Cortex of kidney (tissue), 1 donor: ENCODE data around the gene CNTNAP2.

Experiments used
- DNase-seq: peaks from one replicate; lab custom pipeline; 2025; lab: John Stamatoyannopoulos, UW

The CNTNAP2 gene

GRCh38 chr7:146773506-146773905, 656.9 kb downstream of the CNTNAP2 start:
- no peak for DNase-seq

GRCh38 chr7:146781352-146782116, 664.9 kb downstream of the CNTNAP2 start:
- DNase-seq = no peak

GRCh38 chr7:146787266-146787665, 670.7 kb downstream of the CNTNAP2 start:
- no peak for DNase-seq

- no peak for DNase-seq
Observed at GRCh38 chr7:146788008-146788407, 671.4 kb downstream of the CNTNAP2 start.

GRCh38 chr7:146791344-146792285, 675.0 kb downstream of the CNTNAP2 start:
- DNase-seq = no peak

GRCh38 chr7:146804620-146805019, 688.0 kb downstream of the CNTNAP2 start:
- no peak for DNase-seq

- DNase-seq = no peak
Observed at GRCh38 chr7:146805082-146805481, 688.5 kb downstream of the CNTNAP2 start.

- DNase-seq = no peak
Observed at GRCh38 chr7:146826329-146826728, 709.7 kb downstream of the CNTNAP2 start.

- no peak for DNase-seq
Observed at GRCh38 chr7:146830686-146831085, 714.1 kb downstream of the CNTNAP2 start.

GRCh38 chr7:146831875-146832274, 715.3 kb downstream of the CNTNAP2 start:
- DNase-seq = no peak

- no peak for DNase-seq
Observed at GRCh38 chr7:146844405-146844804, 727.8 kb downstream of the CNTNAP2 start.

- no peak for DNase-seq
Observed at GRCh38 chr7:146858690-146859089, 742.1 kb downstream of the CNTNAP2 start.

- no peak for DNase-seq
Observed at GRCh38 chr7:146861701-146862100, 745.1 kb downstream of the CNTNAP2 start.

GRCh38 chr7:146862415-146862814, 745.8 kb downstream of the CNTNAP2 start:
- no peak for DNase-seq

GRCh38 chr7:146864644-146865043, 748.0 kb downstream of the CNTNAP2 start:
- no peak for DNase-seq

GRCh38 chr7:146865696-146866095, 749.1 kb downstream of the CNTNAP2 start:
- DNase-seq = no peak

GRCh38 chr7:146874722-146875121, 758.1 kb downstream of the CNTNAP2 start:
- no peak for DNase-seq

- no peak for DNase-seq
Observed at GRCh38 chr7:146875237-146875785, 758.7 kb downstream of the CNTNAP2 start.

GRCh38 chr7:146875981-146876380, 759.4 kb downstream of the CNTNAP2 start:
- DNase-seq = no peak

- DNase-seq = no peak
Observed at GRCh38 chr7:146876411-146876810, 759.8 kb downstream of the CNTNAP2 start.

GRCh38 chr7:146878901-146879300, 762.3 kb downstream of the CNTNAP2 start:
- no peak for DNase-seq

GRCh38 chr7:146885231-146885630, 768.6 kb downstream of the CNTNAP2 start:
- no peak for DNase-seq
